Esophagus squamous epithelium (tissue), 5 donors: Measurements from ENCODE around the gene ITGB1BP2. TPM values are rescaled to one million over a fixed set of nuclear protein-coding genes. Genes with fewer than 3 reads are reported as not detected.
"Not testable (repeated sequence)": the region's sequence is repeated elsewhere in the genome, so short reads cannot be mapped to it uniquely, and the experiment has no call there.

Experiments
- DNase-seq: peaks from one replicate; lab custom pipeline; 2025; lab: John Stamatoyannopoulos, UW
- H3K27ac ChIP-seq, 4 donors: fragments of 200-600 bp; sonication (generic); one replicate each; pipeline ENCODE4 v1.5.1; 2016 to 2019; ENCODE audit warnings: mild to moderate bottlenecking in 1 of 4
- H3K27me3 ChIP-seq, 4 donors: fragments of 200-600 bp; sonication (generic); 1 replicate in 3 of 4; 2 replicates in 1 of 4; pipeline versions ENCODE4 v1.5.1 to v1.6.0; 2017 to 2021; ENCODE audit warnings: antibody characterized with exemption in 1 of 4
- H3K36me3 ChIP-seq, 3 donors: fragments of 200-600 bp; sonication (generic); one replicate each; pipeline ENCODE4 v1.5.1; 2016 to 2019
- H3K4me1 ChIP-seq, 3 donors: fragments of 200-600 bp; sonication (generic); one replicate each; pipeline ENCODE4 v1.5.1; 2017 to 2019
- H3K4me3 ChIP-seq, 4 donors: fragments of 200-600 bp; sonication (generic); 1 replicate in 3 of 4; 2 replicates in 1 of 4; pipeline ENCODE4 v1.5.1; 2016 to 2019; ENCODE audit warnings: mild to moderate bottlenecking in 2 of 4, moderate library complexity in 1 of 4
- H3K9me3 ChIP-seq, 3 donors: fragments of 200-600 bp; sonication (generic); one replicate each; pipeline ENCODE4 v1.5.1; 2016 to 2019
- POLR2A ChIP-seq, 4 donors: fragments of 450-650 bp; IDR thresholded peaks; one replicate each; pipeline ENCODE4 v1.6.1; 2017; ENCODE audit warnings: antibody characterized with exemption in 4 of 4, mild to moderate bottlenecking in 4 of 4, moderate library complexity in 3 of 4
- WGBS, 2 donors: methylation state at CpG; one replicate each; pipeline ENCODE4 v1.1.5; 2018; 5-methylcytosine and 5-hydroxymethylcytosine counted together
- intact Hi-C: fragments of 100-400 bp; cut with DNase I; formaldehyde crosslinking; loops from one replicate; pipeline ENCODE4 v1.15.0; 2022
- total RNA-seq, 4 donors: library from RNA; depleted of rRNA; stranded (reverse); fragments of >200 nt; gene quantifications; one replicate each; pipeline ENCODE4 v1.1.0, GENCODE V29; 2016
- TF ChIP-seq, protein P1 (sequence below), 6 experiments: fragments of 450-650 bp in 4 of 6; fragments of 200-600 bp in 2 of 6; sonication (generic) in 2 of 6; IDR thresholded peaks; one replicate each; pipeline ENCODE4 v1.5.1; 2016 to 2019; ENCODE audit warnings: antibody characterized with exemption in 6 of 6, mild to moderate bottlenecking in 4 of 6, moderate library complexity in 4 of 6
- donor health status: DM: yes; HTN: yes; CAD: no.

The ITGB1BP2 gene
- total RNA-seq, 4 donors from 2014 or later = 1.9 to 3.9 (median 2.2) TPM

DNA sequence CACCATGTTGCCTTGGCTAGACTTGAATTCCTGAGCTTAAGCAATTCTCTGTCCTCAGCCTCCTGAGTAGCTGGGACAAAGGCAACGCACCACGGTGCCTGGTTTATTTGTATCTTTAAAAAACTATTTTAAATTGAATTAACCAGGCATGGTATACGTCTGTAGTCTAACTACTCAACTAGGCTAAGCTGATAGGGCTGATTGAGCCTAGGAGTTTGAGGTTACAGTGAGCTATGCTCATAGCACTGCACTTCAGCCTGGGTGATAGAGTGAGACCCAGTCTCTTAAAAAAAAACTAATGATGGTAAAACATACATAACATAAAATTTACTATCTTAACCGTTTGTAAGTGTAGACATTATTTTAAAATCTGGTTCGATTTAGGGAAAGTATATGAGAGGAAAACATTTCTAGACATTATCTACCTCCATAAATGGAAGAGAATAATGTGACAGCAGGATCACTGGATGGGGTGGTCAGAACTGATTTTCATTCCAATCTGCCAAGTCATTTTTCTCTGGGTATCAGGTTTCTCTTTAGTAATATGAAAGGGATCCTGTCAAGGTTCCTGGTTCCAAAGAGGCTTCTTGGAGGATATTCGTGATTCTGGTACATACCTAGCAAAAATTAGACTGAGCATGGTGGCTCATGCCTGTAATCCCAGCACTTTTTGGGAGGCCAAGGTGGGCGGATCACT is 8.7 kb upstream of the ITGB1BP2 start:
- Histone ChIP-seq H3K27ac (no peak overlapping the region), H3K9me3 (no peaks in the 10 kb centered on the region), H3K4me1 (peaks cover 0 to 6% (median 0%) of the 10 kb centered on the region in 3 donors), H3K36me3 (peaks cover 10 to 74% (median 18%) of the 10 kb centered on the region in 3 donors), H3K4me3 (no peak overlapping the region), H3K27me3 (no peaks in the 10 kb centered on the region)
- DNase-seq = no peak
- intact Hi-C loops = no loop called here
- 65 to 88% methylated on average over 4 to 7 of the region's 7 CpGs for WGBS, 2 donors
- no peak for TF ChIP-seq POLR2A (IDR thresholded peaks at IDR 0.05)
- TF ChIP-seq, protein P1, sequence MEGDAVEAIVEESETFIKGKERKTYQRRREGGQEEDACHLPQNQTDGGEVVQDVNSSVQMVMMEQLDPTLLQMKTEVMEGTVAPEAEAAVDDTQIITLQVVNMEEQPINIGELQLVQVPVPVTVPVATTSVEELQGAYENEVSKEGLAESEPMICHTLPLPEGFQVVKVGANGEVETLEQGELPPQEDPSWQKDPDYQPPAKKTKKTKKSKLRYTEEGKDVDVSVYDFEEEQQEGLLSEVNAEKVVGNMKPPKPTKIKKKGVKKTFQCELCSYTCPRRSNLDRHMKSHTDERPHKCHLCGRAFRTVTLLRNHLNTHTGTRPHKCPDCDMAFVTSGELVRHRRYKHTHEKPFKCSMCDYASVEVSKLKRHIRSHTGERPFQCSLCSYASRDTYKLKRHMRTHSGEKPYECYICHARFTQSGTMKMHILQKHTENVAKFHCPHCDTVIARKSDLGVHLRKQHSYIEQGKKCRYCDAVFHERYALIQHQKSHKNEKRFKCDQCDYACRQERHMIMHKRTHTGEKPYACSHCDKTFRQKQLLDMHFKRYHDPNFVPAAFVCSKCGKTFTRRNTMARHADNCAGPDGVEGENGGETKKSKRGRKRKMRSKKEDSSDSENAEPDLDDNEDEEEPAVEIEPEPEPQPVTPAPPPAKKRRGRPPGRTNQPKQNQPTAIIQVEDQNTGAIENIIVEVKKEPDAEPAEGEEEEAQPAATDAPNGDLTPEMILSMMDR (IDR thresholded peaks at IDR 0.05) = no peak

DNA sequence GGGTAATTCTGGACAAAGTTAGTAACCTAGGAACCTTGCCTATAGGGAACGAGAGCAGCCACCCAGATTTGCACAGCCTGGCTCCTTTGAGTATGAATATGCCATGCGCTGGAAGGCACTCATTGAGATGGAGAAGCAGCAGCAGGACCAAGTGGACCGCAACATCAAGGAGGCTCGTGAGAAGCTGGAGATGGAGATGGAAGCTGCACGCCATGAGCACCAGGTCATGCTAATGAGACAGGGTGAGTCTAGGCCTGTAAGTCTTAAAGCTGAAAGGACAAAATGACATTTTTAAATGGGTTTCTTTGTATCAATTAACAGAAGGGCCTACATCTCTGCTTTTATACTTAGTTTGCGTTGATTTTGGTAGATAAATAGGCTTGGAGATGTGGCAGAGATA is 4.7 kb upstream of the ITGB1BP2 start:
- DNase-seq = no peak
- no peaks in the 10 kb centered on the region for H3K4me1 ChIP-seq
- intact Hi-C loops = no loop called here
- H3K27me3 ChIP-seq = no peaks in the 10 kb centered on the region
- H3K27ac ChIP-seq = no peak overlapping the region
- WGBS, 2 donors = 84 to 100% methylated on average over 6 of the region's 6 CpGs
- no peak overlapping the region for H3K4me3 ChIP-seq
- no peaks in the 10 kb centered on the region for H3K9me3 ChIP-seq
- no peak for TF ChIP-seq POLR2A (IDR thresholded peaks at IDR 0.05)
- TF ChIP-seq, protein P1 (IDR thresholded peaks at IDR 0.05) = no peak
- H3K36me3 ChIP-seq = peaks cover 12 to 97% (median 18%) of the 10 kb centered on the region in 3 donors

DNA sequence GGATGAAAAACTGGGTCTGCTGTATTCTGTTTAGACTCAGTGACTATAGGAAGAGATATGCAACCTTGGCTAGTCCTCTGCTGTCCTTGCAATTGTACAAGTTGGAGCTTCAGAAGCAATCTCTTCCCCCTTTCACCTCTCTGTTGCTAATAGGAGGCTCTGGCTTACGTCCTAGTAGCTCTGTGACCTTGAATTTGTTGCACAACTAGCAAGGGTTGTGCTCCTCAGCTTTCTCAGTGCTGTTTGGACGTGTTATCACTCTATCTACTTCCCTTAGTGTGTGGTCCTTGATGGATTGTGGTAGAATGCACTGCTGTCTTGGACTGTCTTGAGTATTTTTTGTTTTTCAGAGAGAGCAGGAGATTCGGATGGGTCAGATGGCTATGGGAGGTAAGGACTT is 3.4 kb upstream of the ITGB1BP2 start:
- no peaks in the 10 kb centered on the region for H3K9me3 ChIP-seq
- no peak overlapping the region for H3K27ac ChIP-seq
- H3K4me1 ChIP-seq = no peaks in the 10 kb centered on the region
- H3K36me3 ChIP-seq = peaks cover 12 to 84% (median 17%) of the 10 kb centered on the region in 3 donors
- intact Hi-C loops = no loop called here
- H3K4me3 ChIP-seq = no peak overlapping the region
- 24 to 92% methylated on average over 2 of the region's 3 CpGs for WGBS, 2 donors
- no peak for DNase-seq
- H3K27me3 ChIP-seq = no peaks in the 10 kb centered on the region
- TF ChIP-seq, protein P1 (IDR thresholded peaks at IDR 0.05) = no peak
- TF ChIP-seq POLR2A (IDR thresholded peaks at IDR 0.05) = no peak

DNA sequence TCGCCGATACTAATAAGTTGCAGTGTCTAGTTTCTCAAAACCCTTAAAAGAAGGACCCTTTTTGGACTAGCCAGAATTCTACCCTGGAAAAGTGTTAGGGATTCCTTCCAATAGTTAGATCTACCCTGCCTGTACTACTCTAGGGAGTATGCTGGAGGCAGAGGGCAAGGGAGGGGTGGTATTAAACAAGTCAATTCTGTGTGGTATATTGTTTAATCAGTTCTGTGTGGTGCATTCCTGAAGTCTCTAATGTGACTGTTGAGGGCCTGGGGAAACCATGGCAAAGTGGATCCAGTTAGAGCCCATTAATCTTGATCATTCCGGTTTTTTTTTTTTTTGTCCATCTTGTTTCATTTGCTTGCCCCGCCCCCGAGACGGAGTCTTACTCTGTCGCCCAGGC is 1.5 kb upstream of the ITGB1BP2 start:
- 73 to 92% methylated on average over 5 to 6 of the region's 7 CpGs for WGBS, 2 donors
- H3K27me3 ChIP-seq, H3K27ac ChIP-seq, H3K4me3 ChIP-seq, DNase-seq, H3K9me3 ChIP-seq, intact Hi-C loops, H3K4me1 ChIP-seq: not testable (repeated sequence)
- H3K36me3 ChIP-seq = peaks cover 0 to 64% (median 4%) of the 10 kb centered on the region in 3 donors

DNA sequence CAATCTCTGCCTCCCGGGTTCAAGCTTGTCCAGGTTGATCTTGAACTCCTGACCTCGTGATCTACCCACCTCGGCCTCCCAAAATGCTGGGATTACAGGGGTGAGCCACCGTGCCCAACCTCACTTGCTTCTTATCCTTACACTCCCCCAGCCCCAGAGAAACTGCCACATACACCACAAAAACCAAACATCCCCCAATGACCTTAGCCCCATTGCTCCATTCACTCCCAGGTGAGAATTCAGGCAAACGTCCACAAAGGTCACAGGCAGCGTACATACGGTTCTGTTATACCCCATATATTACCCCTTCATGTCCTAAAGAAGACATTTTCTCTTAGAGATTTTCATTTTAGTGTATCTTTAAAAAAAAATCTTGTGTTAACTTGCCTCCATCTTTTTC is 1.1 kb upstream of the ITGB1BP2 start:
- H3K27me3 ChIP-seq, H3K4me3 ChIP-seq, intact Hi-C loops, DNase-seq, H3K9me3 ChIP-seq, H3K27ac ChIP-seq, H3K4me1 ChIP-seq: not testable (repeated sequence)
- WGBS, 2 donors = 67 to 87% methylated on average over 7 of the region's 7 CpGs
- peaks cover 0 to 60% (median 4%) of the 10 kb centered on the region in 3 donors for H3K36me3 ChIP-seq

DNA sequence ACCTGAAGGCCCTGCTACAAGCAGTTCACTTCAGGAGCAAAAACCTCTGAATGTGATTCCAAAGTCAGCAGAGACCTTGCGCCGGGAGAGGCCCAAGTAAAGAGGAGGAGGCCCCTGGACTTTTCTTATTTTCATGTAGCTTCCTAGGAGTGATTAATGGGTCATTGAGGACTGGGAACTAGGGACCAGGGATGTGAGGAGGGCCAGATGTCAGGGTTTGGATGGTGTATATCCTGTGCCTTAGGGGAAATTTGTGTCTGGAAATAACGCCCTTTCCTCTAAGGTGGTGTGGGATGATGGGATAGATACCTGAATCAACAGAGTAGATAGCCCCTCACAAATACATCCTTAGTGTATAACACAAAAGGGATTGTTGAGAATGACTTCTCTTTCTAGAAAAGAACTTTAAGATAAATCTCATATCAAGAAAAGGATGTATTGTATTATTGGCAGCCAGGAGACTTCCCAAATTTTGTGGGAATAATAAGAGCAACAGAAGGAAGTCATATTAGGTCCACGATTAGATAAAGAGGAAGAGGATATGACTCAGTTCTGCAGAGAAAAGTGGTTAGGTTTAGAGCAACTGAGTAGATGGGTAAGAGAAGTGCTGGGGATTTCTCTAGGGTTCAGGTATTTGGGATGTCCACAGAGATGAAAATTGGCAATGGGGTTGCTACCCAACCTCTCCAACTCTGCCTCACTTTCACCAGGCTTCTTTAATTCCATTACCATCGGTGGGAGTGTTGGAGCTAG is 1.1 kb downstream of the ITGB1BP2 start:
- Histone ChIP-seq H3K9me3 (no peaks in the 10 kb centered on the region), H3K36me3 (peaks cover 0 to 38% (median 4%) of the 10 kb centered on the region in 3 donors), H3K4me3 (no peak overlapping the region), H3K4me1 (no peaks in the 10 kb centered on the region), H3K27ac (peak overlapping the region in 1 of 4 donors; percentile 29), H3K27me3 (no peaks in the 10 kb centered on the region)
- no peak for TF ChIP-seq POLR2A (IDR thresholded peaks at IDR 0.05)
- TF ChIP-seq, protein P1 (IDR thresholded peaks at IDR 0.05) = no peak
- DNase-seq = no peak
- WGBS, 2 donors = 43 to 50% methylated on average over 3 to 5 of the region's 5 CpGs
- intact Hi-C loops = no loop called here
